GM19467 (cell line): ENCODE data around the gene C11orf42.

ENCODE experiments used
- ATAC-seq: cut with Tn5 transposase; IDR thresholded peaks from one replicate; pipeline ENCODE4 v1.9.1; 2021; ENCODE audit warnings: mild to moderate bottlenecking, moderate library complexity; ENCODE audit not compliant: unreplicated experiment

C11orf42 gene

DNA sequence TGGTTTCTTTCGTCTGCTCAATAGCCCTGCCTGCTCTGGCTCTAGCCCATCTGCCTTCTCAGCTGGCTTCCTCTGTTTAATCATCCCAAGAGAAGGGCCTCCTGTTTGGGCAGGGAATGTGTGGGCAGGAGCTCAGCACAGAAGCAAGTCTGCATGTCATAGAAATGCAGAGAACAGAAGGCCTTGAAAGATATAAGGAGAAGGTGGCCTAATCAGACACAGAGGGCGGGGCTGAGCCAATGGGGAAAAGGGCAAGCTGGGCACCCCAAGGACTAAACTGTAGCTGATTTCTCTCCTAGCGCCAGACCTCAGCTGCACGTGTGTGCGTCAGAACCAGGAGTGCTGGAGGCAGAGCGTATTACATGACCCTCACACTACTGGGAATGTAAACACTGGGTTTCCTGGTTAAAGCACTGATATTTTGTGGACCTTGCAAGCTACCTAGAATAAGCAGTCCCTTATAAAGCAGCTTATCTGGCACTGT, 46.7 kb downstream of the C11orf42 start:
- ATAC-seq: no peak

DNA sequence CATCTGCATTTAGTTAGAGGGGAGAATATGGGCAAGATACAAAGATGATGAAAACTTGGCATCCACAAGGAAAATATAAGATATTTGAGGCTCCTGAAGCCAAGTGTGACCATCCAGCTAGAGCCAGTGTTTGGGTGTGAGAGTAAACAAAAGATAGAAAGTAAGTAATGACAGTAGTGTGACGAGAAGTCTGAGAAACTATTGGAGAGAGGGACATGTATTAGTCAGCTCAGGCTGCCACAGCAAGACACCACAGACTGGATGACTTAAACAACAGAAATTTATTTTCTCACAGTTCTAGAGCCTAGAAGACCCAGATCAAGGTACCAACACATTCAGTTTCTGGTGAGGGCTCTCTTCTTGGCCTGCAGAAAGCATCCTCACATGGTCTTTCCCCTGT, 47.8 kb downstream of the C11orf42 start:
- ATAC-seq: no peak

DNA sequence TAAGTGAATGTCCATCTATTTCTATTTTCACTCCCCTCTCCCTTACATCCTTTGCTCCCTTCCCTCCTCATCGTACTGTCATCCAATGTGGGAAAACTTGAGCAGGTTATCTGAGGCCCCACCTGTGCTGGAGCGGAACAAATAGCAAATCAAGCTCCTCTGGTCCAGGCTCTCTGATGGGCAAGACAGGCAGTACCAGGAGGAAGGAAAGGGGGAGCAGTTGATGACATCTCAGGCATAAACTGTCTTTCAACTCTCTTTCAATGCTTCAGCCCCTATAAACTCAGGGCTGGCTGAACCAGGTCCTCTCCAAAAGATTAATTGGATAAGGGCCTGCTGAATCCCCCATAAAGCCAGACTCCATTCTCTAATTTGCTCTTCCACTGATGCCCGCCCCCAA, 52.8 kb downstream of the C11orf42 start:
- no peak for ATAC-seq

DNA sequence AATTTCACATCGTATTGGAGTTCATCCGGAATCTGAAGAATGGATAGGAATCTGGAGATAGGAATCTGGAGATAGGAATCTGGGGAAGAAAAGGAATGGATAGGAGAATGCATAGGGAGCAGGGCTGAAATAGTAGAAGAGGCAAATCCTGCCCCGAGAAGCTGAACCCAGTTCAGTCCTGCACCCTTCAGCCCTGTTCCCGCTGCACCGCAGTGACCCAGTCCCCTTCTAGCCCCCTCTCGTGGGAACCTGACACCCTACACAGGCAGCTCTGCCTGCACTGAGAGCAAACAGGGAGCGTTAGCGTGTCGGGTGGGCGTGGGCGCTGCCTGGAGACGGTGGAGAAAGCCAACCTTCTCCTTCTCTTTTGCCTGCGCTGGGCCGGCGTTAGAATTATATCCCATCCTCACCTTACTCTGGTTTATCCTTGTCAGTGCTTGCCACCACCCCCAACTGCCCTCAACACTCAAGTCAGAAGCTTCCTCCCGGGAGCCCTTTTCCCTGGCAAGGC, 53.3 kb downstream of the C11orf42 start:
- ATAC-seq: no peak

DNA sequence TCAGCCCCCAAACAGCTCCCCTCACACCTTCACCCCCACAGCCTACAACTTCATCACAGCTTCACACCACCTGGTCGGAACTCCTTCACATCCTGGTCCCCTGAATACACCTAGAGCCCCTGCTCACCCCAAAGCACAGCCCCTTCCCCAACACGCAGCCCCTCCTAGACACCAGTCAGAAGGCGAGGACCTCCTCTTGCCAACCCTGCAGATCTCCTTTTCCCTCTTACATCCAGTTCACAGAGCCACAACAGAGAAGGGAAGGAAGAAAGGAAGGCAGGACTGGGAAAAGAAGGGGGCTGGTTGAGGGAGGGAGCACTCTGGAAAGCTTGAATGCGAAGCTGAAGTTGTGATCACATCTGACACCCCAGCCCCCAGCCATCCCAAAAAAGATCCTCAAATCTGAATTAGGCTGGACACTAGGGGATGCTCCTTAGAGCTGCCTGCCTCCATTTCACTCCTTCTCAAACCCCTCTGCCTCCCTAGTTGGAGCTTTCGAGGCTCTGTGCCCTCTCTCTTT, 54.9 kb downstream of the C11orf42 start:
- ATAC-seq: no peak
